Measurements from ENCODE around the gene UBE2O. TPM values are rescaled to one million over a fixed set of nuclear protein-coding genes. Genes with fewer than 3 reads are reported as not detected.
A peak's percentile ranks its signal among the peaks of the same experiment; 100 is the strongest.

The UBE2O gene
- total RNA-seq, 1 donor from 2014 or later = 94.3 TPM

- no peak for DNase-seq
- TF ChIP-seq CTCF (IDR thresholded peaks at IDR 0.05; ENCODE audit: partially characterized antibody, unreplicated experiment) = no peak
- peaks cover 9% of the 10 kb centered on the region for H3K9me3 Mint-ChIP-seq (ENCODE audit: unreplicated experiment)
- H3K36me3 Mint-ChIP-seq (ENCODE audit: unreplicated experiment) = no peaks in the 10 kb centered on the region
- H3K4me3 Mint-ChIP-seq (ENCODE audit: unreplicated experiment) = no peak overlapping the region
- peaks cover 9% of the 10 kb centered on the region for H3K27me3 Mint-ChIP-seq (ENCODE audit: unreplicated experiment)
- peaks cover 7% of the 10 kb centered on the region for H3K4me1 Mint-ChIP-seq (ENCODE audit: low read depth, unreplicated experiment)
- H3K27ac Mint-ChIP-seq (ENCODE audit: unreplicated experiment) = no peak overlapping the region
These were observed 55.8 kb downstream of the UBE2O start for GRCh38 chr17:76397184-76397583.

GRCh38 chr17:76395980-76396379 is 57.0 kb downstream of the UBE2O start:
- no peak overlapping the region for H3K4me3 Mint-ChIP-seq (ENCODE audit: unreplicated experiment)
- peaks cover 9% of the 10 kb centered on the region for H3K27me3 Mint-ChIP-seq (ENCODE audit: unreplicated experiment)
- TF ChIP-seq CTCF (IDR thresholded peaks at IDR 0.05; ENCODE audit: partially characterized antibody, unreplicated experiment) = no peak
- H3K27ac Mint-ChIP-seq (ENCODE audit: unreplicated experiment) = no peak overlapping the region
- peaks cover 7% of the 10 kb centered on the region for H3K4me1 Mint-ChIP-seq (ENCODE audit: low read depth, unreplicated experiment)
- no peak for DNase-seq
- no peaks in the 10 kb centered on the region for H3K36me3 Mint-ChIP-seq (ENCODE audit: unreplicated experiment)
- peaks cover 5% of the 10 kb centered on the region for H3K9me3 Mint-ChIP-seq (ENCODE audit: unreplicated experiment)

- no peak for DNase-seq
- Mint-ChIP-seq H3K9me3 (ENCODE audit: unreplicated experiment) (no peaks in the 10 kb centered on the region), H3K27me3 (ENCODE audit: unreplicated experiment) (peaks cover 11% of the 10 kb centered on the region), H3K36me3 (ENCODE audit: unreplicated experiment) (no peaks in the 10 kb centered on the region), H3K27ac (ENCODE audit: unreplicated experiment) (no peak overlapping the region), H3K4me1 (ENCODE audit: low read depth, unreplicated experiment) (peaks cover 17% of the 10 kb centered on the region), H3K4me3 (ENCODE audit: unreplicated experiment) (no peak overlapping the region)
- no peak for TF ChIP-seq CTCF (IDR thresholded peaks at IDR 0.05; ENCODE audit: partially characterized antibody, unreplicated experiment)
These were observed 58.8 kb downstream of the UBE2O start for GRCh38 chr17:76394166-76394565.

GRCh38 chr17:76391200-76391715 is 61.7 kb downstream of the UBE2O start:
- TF ChIP-seq CTCF (IDR thresholded peaks at IDR 0.05; ENCODE audit: partially characterized antibody, unreplicated experiment) = no peak
- peaks cover 6% of the 10 kb centered on the region for H3K9me3 Mint-ChIP-seq (ENCODE audit: unreplicated experiment)
- no peak overlapping the region for H3K27ac Mint-ChIP-seq (ENCODE audit: unreplicated experiment)
- no peak for DNase-seq
- no peak overlapping the region for H3K4me3 Mint-ChIP-seq (ENCODE audit: unreplicated experiment)
- H3K36me3 Mint-ChIP-seq (ENCODE audit: unreplicated experiment) = no peaks in the 10 kb centered on the region
- H3K27me3 Mint-ChIP-seq (ENCODE audit: unreplicated experiment) = peaks cover 10% of the 10 kb centered on the region
- peaks cover 20% of the 10 kb centered on the region for H3K4me1 Mint-ChIP-seq (ENCODE audit: low read depth, unreplicated experiment)

GRCh38 chr17:76390003-76390421 is 62.9 kb downstream of the UBE2O start:
- no peak for TF ChIP-seq CTCF (IDR thresholded peaks at IDR 0.05; ENCODE audit: partially characterized antibody, unreplicated experiment)

More at GRCh38 chr17:76390003-76390421, 62.9 kb downstream of the UBE2O start:
- Mint-ChIP-seq H3K27me3 (ENCODE audit: unreplicated experiment) (peaks cover 11% of the 10 kb centered on the region), H3K4me3 (ENCODE audit: unreplicated experiment) (no peak overlapping the region), H3K27ac (ENCODE audit: unreplicated experiment) (peak overlapping the region; percentile 52), H3K9me3 (ENCODE audit: unreplicated experiment) (peaks cover 6% of the 10 kb centered on the region), H3K36me3 (ENCODE audit: unreplicated experiment) (no peaks in the 10 kb centered on the region), H3K4me1 (ENCODE audit: low read depth, unreplicated experiment) (peaks cover 20% of the 10 kb centered on the region)
- peak; percentile 63 for DNase-seq
